K562 (cell line): ENCODE data around the gene ERVK3-1. TPM values are rescaled to one million over a fixed set of nuclear protein-coding genes. Genes with fewer than 3 reads are reported as not detected.

Source experiments
- CGGBP1 ChIP-seq: fragments of 250-450 bp; sonication (Bioruptor Pico); IDR thresholded peaks from 2 replicates; pipeline ENCODE4 v1.9.0; 2021; ENCODE audit warnings: mild to moderate bottlenecking
- GABPB1 ChIP-seq: sonication (generic); formaldehyde crosslinking; IDR thresholded peaks from 2 replicates; pipeline ENCODE4 v1.8.0; 2022; ENCODE audit warnings: mild to moderate bottlenecking, missing genetic modification reagents
- HDAC8 ChIP-seq: fragments of 450-650 bp; IDR thresholded peaks from 2 replicates; pipeline ENCODE4 v1.6.1; 2016; ENCODE audit warnings: mild to moderate bottlenecking, missing genetic modification characterization, moderate library complexity, missing compliant biosample characterization
- JUN ChIP-seq, 2 experiments: sonication (generic) in 1 of 2; formaldehyde crosslinking in 1 of 2; IDR thresholded peaks; 2 replicates each; pipeline versions ENCODE4 v1.6.1 to v1.8.0; 2012 to 2022; ENCODE audit warnings: borderline replicate concordance in 2 of 2, mild to moderate bottlenecking in 2 of 2, improper control_type of control experiment in 1 of 2, low read depth in 1 of 2, low read length in 1 of 2, missing genetic modification reagents in 1 of 2
- MYNN ChIP-seq, 2 experiments: sonication (generic); formaldehyde crosslinking in 1 of 2; IDR thresholded peaks; 2 replicates each; pipeline versions ENCODE4 v1.5.0 to v1.6.1; 2016 to 2020; ENCODE audit warnings: antibody characterized with exemption in 1 of 2, missing genetic modification reagents in 1 of 2
- NRF1 ChIP-seq, 2 experiments: fragments of 450-650 bp; IDR thresholded peaks in 1 of 2; conservative IDR thresholded peaks in 1 of 2; 2 replicates each; pipeline ENCODE4 v1.6.1; 2014; ENCODE audit warnings: mild to moderate bottlenecking in 2 of 2
- RFX1 ChIP-seq: fragments of 450-650 bp; IDR thresholded peaks from 2 replicates; pipeline ENCODE4 v1.6.1; 2016; ENCODE audit warnings: mild to moderate bottlenecking, moderate library complexity
- USF2 ChIP-seq: sonication (generic); formaldehyde crosslinking; IDR thresholded peaks from 2 replicates; pipeline ENCODE4 v1.5.0; 2020; ENCODE audit warnings: missing genetic modification reagents
- ZBTB7A ChIP-seq: IDR thresholded peaks from 2 replicates; pipeline ENCODE4 v1.6.1; 2011; ENCODE audit warnings: low read depth, mild to moderate bottlenecking, low read length, moderate library complexity, borderline replicate concordance; ENCODE audit not compliant: control insufficient read depth
- ZNF12 ChIP-seq: sonication (generic); formaldehyde crosslinking; IDR thresholded peaks from 2 replicates; pipeline ENCODE4 v1.4.0; 2020; ENCODE audit warnings: mild to moderate bottlenecking, missing genetic modification reagents
- polyA plus RNA-seq, 8 experiments: library from polyadenylated mRNA; depleted of rRNA in 4 of 8; stranded (reverse) in 5 of 8; unstranded in 3 of 8; fragments of >200 nt; fragmentation: Nextera tagmentation in 2 of 8; fragmentation: Illumina TruSeq in 1 of 8; extraction: Ambion mirVana in 2 of 8; extraction: Trizol in 1 of 8; gene quantifications; 2 replicates each; pipeline versions ENCODE4 v1.2.1 to v1.2.3, GENCODE V29; 2011 to 2014; ENCODE audit warnings: inconsistent platforms in 1 of 8, missing spikeins in 1 of 8
- total RNA-seq, 7 experiments: library from RNA; depleted of rRNA in 6 of 7; stranded (reverse); fragments of >200 nt in 6 of 7; fragmentation: Illumina TruSeq in 2 of 7; extraction: Trizol in 2 of 7; gene quantifications; 2 replicates each; pipeline versions ENCODE4 v1.2.1 to v1.2.3, GENCODE V29; 2011 to 2021; ENCODE audit warnings: low replicate concordance in 1 of 7
- TF ChIP-seq, protein P1 (sequence below): fragments of 250-450 bp; sonication (Bioruptor Pico); IDR thresholded peaks from 2 replicates; pipeline ENCODE4 v1.4.0; 2020; ENCODE audit warnings: mild to moderate bottlenecking, moderate library complexity
- TF ChIP-seq, protein P2 (sequence below): fragments of 250-450 bp; sonication (Bioruptor Pico); IDR thresholded peaks from 2 replicates; pipeline ENCODE4 v1.8.0; 2021; ENCODE audit warnings: moderate library complexity, mild to moderate bottlenecking, inconsistent platforms
- TF ChIP-seq, protein P3 (sequence below): fragments of 200-400 bp; formaldehyde crosslinking; IDR thresholded peaks from 2 replicates; pipeline ENCODE4 v1.6.1; 2017; ENCODE audit warnings: mild to moderate bottlenecking, low read depth, low read length, moderate library complexity
- TF ChIP-seq, protein P4 (sequence below): IDR thresholded peaks from 2 replicates; pipeline ENCODE4 v1.6.1; 2014; ENCODE audit warnings: antibody characterized with exemption
- TF ChIP-seq, protein P5 (sequence below): sonication (generic); formaldehyde crosslinking; IDR thresholded peaks from 2 replicates; pipeline ENCODE4 v1.9.0; 2022; ENCODE audit warnings: mild to moderate bottlenecking, missing genetic modification reagents
- TF ChIP-seq, protein P6 (sequence below): fragments of 450-650 bp; IDR thresholded peaks from one replicate; pipeline ENCODE4 v1.6.1; 2018; ENCODE audit warnings: mild to moderate bottlenecking, moderate library complexity; ENCODE audit not compliant: partially characterized antibody

Gene ERVK3-1
- total and polyA plus RNA-seq, 9 of the 15 experiments (the other 6 are each of a cell fraction or from before 2014, with no cell fraction given) = 87.6 to 299 (median 119) TPM

GRCh38 chr19:58278541-58279041 is 26.6 kb upstream of the ERVK3-1 start, which contains the start of gene ZNF8 (continued):
- TF ChIP-seq GABPB1 (CRISPR knock-in tag) (peak; percentile 56), ZNF12 (CRISPR knock-in tag) (no peak), USF2 (CRISPR knock-in tag) (no peak), HDAC8 (tag) (no peak), JUN (IDR thresholded peaks at IDR 0.05; ENCODE audit: borderline replicate concordance, low read depth, low read length) (0 out of 2 replicates have a peak, but pooled peaks have one; percentile 30), JUN (CRISPR knock-in tag; IDR thresholded peaks at IDR 0.05; ENCODE audit: borderline replicate concordance) (no peak), RFX1 (peak; percentile 52; the same call in 1 of the 2 replicates), ZBTB7A (peak; percentile 65; the same call in 1 of the 2 replicates), CGGBP1 (CRISPR knock-in tag) (no peak), MYNN (IDR thresholded peaks at IDR 0.05) (peak; percentile 94), MYNN (CRISPR knock-in tag; IDR thresholded peaks at IDR 0.05) (no peak), NRF1 (conservative IDR thresholded peaks at IDR 0.05 in 1 of 2, IDR thresholded peaks at IDR 0.05 in 1 of 2) (peak; percentile 92 to 93)
- TF ChIP-seq, protein P1, sequence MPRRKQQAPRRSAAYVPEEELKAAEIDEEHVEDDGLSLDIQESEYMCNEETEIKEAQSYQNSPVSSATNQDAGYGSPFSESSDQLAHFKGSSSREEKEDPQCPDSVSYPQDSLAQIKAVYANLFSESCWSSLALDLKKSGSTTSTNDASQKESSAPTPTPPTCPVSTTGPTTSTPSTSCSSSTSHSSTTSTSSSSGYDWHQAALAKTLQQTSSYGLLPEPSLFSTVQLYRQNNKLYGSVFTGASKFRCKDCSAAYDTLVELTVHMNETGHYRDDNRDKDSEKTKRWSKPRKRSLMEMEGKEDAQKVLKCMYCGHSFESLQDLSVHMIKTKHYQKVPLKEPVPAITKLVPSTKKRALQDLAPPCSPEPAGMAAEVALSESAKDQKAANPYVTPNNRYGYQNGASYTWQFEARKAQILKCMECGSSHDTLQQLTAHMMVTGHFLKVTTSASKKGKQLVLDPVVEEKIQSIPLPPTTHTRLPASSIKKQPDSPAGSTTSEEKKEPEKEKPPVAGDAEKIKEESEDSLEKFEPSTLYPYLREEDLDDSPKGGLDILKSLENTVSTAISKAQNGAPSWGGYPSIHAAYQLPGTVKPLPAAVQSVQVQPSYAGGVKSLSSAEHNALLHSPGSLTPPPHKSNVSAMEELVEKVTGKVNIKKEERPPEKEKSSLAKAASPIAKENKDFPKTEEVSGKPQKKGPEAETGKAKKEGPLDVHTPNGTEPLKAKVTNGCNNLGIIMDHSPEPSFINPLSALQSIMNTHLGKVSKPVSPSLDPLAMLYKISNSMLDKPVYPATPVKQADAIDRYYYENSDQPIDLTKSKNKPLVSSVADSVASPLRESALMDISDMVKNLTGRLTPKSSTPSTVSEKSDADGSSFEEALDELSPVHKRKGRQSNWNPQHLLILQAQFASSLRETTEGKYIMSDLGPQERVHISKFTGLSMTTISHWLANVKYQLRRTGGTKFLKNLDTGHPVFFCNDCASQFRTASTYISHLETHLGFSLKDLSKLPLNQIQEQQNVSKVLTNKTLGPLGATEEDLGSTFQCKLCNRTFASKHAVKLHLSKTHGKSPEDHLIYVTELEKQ (CRISPR knock-in tag) = no peak
- TF ChIP-seq, protein P2, sequence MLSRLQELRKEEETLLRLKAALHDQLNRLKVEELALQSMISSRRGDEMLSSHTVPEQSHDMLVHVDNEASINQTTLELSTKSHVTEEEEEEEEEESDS (CRISPR knock-in tag) = no peak
- TF ChIP-seq, protein P3, sequence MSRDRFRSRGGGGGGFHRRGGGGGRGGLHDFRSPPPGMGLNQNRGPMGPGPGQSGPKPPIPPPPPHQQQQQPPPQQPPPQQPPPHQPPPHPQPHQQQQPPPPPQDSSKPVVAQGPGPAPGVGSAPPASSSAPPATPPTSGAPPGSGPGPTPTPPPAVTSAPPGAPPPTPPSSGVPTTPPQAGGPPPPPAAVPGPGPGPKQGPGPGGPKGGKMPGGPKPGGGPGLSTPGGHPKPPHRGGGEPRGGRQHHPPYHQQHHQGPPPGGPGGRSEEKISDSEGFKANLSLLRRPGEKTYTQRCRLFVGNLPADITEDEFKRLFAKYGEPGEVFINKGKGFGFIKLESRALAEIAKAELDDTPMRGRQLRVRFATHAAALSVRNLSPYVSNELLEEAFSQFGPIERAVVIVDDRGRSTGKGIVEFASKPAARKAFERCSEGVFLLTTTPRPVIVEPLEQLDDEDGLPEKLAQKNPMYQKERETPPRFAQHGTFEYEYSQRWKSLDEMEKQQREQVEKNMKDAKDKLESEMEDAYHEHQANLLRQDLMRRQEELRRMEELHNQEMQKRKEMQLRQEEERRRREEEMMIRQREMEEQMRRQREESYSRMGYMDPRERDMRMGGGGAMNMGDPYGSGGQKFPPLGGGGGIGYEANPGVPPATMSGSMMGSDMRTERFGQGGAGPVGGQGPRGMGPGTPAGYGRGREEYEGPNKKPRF = no peak
- TF ChIP-seq, protein P4, sequence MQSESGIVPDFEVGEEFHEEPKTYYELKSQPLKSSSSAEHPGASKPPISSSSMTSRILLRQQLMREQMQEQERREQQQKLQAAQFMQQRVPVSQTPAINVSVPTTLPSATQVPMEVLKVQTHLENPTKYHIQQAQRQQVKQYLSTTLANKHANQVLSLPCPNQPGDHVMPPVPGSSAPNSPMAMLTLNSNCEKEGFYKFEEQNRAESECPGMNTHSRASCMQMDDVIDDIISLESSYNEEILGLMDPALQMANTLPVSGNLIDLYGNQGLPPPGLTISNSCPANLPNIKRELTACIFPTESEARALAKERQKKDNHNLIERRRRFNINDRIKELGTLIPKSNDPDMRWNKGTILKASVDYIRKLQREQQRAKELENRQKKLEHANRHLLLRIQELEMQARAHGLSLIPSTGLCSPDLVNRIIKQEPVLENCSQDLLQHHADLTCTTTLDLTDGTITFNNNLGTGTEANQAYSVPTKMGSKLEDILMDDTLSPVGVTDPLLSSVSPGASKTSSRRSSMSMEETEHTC = no peak
- TF ChIP-seq, protein P5, sequence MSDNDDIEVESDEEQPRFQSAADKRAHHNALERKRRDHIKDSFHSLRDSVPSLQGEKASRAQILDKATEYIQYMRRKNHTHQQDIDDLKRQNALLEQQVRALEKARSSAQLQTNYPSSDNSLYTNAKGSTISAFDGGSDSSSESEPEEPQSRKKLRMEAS = no peak
- TF ChIP-seq, protein P6, sequence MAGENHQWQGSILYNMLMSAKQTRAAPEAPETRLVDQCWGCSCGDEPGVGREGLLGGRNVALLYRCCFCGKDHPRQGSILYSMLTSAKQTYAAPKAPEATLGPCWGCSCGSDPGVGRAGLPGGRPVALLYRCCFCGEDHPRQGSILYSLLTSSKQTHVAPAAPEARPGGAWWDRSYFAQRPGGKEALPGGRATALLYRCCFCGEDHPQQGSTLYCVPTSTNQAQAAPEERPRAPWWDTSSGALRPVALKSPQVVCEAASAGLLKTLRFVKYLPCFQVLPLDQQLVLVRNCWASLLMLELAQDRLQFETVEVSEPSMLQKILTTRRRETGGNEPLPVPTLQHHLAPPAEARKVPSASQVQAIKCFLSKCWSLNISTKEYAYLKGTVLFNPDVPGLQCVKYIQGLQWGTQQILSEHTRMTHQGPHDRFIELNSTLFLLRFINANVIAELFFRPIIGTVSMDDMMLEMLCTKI = no peak
